Neural progenitor cell (in vitro differentiated cells): ENCODE measurements around the gene TTLL12. TPM values are rescaled to one million over a fixed set of nuclear protein-coding genes. Genes with fewer than 3 reads are reported as not detected.

Experiments used
- DNase-seq: peaks from one replicate; pipeline ENCODE4 v3.0.0-alpha.2; 2016; ENCODE audit warnings: low spot score
- H2AFZ ChIP-seq: fragments of 200-600 bp; sonication (generic); replicated peaks from 2 replicates; pipeline ENCODE4 v1.6.1; 2016; ENCODE audit warnings: antibody characterized with exemption
- H3F3A ChIP-seq: fragments of 200-600 bp; sonication (generic); 2 replicates; pipeline ENCODE4 v1.6.1; 2016; ENCODE audit warnings: antibody characterized with exemption, low read depth
- H3K27ac ChIP-seq: fragments of 200-600 bp; sonication (generic); 2 replicates; pipeline ENCODE4 v1.5.1; 2016; ENCODE audit warnings: mild to moderate bottlenecking
- H3K27me3 ChIP-seq: fragments of 200-600 bp; sonication (generic); 2 replicates; pipeline ENCODE4 v1.6.1; 2016; ENCODE audit warnings: mild to moderate bottlenecking, moderate library complexity
- H3K36me3 ChIP-seq: fragments of 200-600 bp; sonication (generic); 2 replicates; pipeline ENCODE4 v1.5.1; 2016
- H3K4me1 ChIP-seq: fragments of 200-600 bp; sonication (generic); 2 replicates; pipeline ENCODE4 v1.6.1; 2016; ENCODE audit warnings: mixed run types
- H3K4me2 ChIP-seq: fragments of 200-600 bp; sonication (generic); 2 replicates; pipeline ENCODE4 v1.6.1; 2016
- H3K4me3 ChIP-seq: fragments of 200-600 bp; sonication (generic); 2 replicates; pipeline ENCODE4 v1.5.1; 2016
- H3K79me2 ChIP-seq: fragments of 200-600 bp; sonication (generic); 2 replicates; pipeline ENCODE4 v1.6.1; 2016; ENCODE audit warnings: low read depth
- H3K9ac ChIP-seq: fragments of 200-600 bp; sonication (generic); 2 replicates; pipeline ENCODE4 v1.6.1; 2016
- H3K9me3 ChIP-seq: fragments of 200-600 bp; sonication (generic); 2 replicates; pipeline ENCODE4 v1.5.1; 2016; ENCODE audit warnings: low read depth
- H4K20me1 ChIP-seq: fragments of 200-600 bp; sonication (generic); 2 replicates; pipeline ENCODE4 v1.6.1; 2016; ENCODE audit warnings: low read depth
- H3K27ac Mint-ChIP-seq: 3 replicates; pipeline ENCODE4 v1.8.0; 2021; ENCODE audit warnings: mixed read lengths
- H3K27me3 Mint-ChIP-seq: 2 replicates; pipeline ENCODE4 v1.8.0; 2022; ENCODE audit warnings: low read depth, mild to moderate bottlenecking, inconsistent platforms, moderate library complexity, mixed read lengths; ENCODE audit not compliant: insufficient read depth
- H3K36me3 Mint-ChIP-seq: 3 replicates; pipeline ENCODE4 v1.8.0; 2021; ENCODE audit warnings: mixed read lengths
- H3K4me1 Mint-ChIP-seq: 3 replicates; pipeline ENCODE4 v1.8.0; 2021; ENCODE audit warnings: mixed read lengths
- H3K4me3 Mint-ChIP-seq: 3 replicates; pipeline ENCODE4 v1.8.0; 2021; ENCODE audit warnings: mild to moderate bottlenecking, moderate library complexity, mixed read lengths
- H3K9me3 Mint-ChIP-seq: 3 replicates; pipeline ENCODE4 v1.8.0; 2020; ENCODE audit warnings: mixed read lengths
- EZH2 ChIP-seq: fragments of 200-600 bp; sonication (generic); IDR thresholded peaks from 2 replicates; pipeline ENCODE4 v1.6.1; 2017; ENCODE audit warnings: antibody characterized with exemption, mild to moderate bottlenecking, moderate library complexity
- EZH2phosphoT487 ChIP-seq: fragments of 200-600 bp; sonication (generic); IDR thresholded peaks from 2 replicates; pipeline ENCODE4 v1.6.1; 2017; ENCODE audit warnings: antibody characterized with exemption
- total RNA-seq: library from RNA; depleted of rRNA; stranded (reverse); fragments of >200 nt; gene quantifications from 2 replicates; pipeline ENCODE4 v1.2.3, GENCODE V29; 2015; ENCODE audit warnings: low replicate concordance
- TF ChIP-seq, protein P1 (sequence below): fragments of 200-600 bp; sonication (generic); IDR thresholded peaks from 2 replicates; pipeline ENCODE4 v1.5.1; 2017; ENCODE audit warnings: antibody characterized with exemption, mild to moderate bottlenecking

Gene TTLL12
- total RNA-seq, 1 donor from 2014 or later, result 27.8 TPM

DNA sequence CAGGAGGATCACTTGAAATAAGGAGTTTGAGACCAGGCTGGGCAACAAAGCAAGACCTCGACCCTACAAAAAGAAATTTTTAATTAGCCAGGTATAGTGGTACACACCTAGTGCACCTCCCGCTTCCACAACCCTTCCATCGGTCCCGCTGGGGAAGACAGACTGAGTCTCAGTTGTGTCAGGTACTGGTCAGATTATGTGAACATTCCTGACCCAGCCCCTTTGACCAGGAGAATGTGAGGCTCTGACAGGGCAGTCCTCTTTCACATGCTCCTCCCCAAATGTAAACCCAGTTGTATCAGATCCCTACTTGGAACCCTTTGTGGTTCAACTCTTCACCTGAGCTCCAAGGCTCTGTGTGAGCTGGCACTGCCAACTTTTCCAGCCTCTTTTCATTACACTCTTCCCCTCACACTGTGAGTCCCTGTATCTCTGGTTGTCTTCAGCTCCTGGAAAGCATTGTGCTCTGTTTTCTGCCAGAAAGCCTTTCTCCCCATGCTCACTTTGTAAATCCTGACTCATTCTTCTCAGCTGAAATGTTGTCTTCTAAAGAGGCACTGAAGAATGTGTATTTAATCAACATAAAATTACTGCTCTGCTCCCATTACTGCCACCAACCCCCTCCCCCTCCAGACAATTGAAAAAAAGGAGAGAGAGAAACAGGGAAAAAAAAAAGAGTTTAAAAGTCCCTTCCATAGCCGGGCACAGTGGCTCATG, 2.1 kb upstream of the TTLL12 start:
- no peak for DNase-seq
- Histone ChIP-seq H3K27ac (no peak overlapping the region), H3K4me1 (peaks cover 14% of the 10 kb centered on the region), H3K9me3 (no peaks in the 10 kb centered on the region), H4K20me1 (peaks cover 18% of the 10 kb centered on the region), H3K4me3 (no peak overlapping the region), H3F3A (peaks cover 26% of the 10 kb centered on the region), H3K79me2 (peaks cover 25% of the 10 kb centered on the region), H2AFZ (peak overlapping the region; percentile 65), H3K4me2 (no peak overlapping the region), H3K27me3 (no peaks in the 10 kb centered on the region), H3K9ac (no peak overlapping the region), H3K36me3 (no peaks in the 10 kb centered on the region)
- Mint-ChIP-seq H3K36me3 (no peaks in the 10 kb centered on the region), H3K9me3 (no peaks in the 10 kb centered on the region), H3K27ac (peak overlapping the region; percentile 24), H3K4me1 (peaks cover 26% of the 10 kb centered on the region), H3K27me3 (peaks cover 4% of the 10 kb centered on the region), H3K4me3 (peak overlapping the region; percentile 0)
- TF ChIP-seq EZH2 (no peak), EZH2phosphoT487 (no peak)
- TF ChIP-seq, protein P1, sequence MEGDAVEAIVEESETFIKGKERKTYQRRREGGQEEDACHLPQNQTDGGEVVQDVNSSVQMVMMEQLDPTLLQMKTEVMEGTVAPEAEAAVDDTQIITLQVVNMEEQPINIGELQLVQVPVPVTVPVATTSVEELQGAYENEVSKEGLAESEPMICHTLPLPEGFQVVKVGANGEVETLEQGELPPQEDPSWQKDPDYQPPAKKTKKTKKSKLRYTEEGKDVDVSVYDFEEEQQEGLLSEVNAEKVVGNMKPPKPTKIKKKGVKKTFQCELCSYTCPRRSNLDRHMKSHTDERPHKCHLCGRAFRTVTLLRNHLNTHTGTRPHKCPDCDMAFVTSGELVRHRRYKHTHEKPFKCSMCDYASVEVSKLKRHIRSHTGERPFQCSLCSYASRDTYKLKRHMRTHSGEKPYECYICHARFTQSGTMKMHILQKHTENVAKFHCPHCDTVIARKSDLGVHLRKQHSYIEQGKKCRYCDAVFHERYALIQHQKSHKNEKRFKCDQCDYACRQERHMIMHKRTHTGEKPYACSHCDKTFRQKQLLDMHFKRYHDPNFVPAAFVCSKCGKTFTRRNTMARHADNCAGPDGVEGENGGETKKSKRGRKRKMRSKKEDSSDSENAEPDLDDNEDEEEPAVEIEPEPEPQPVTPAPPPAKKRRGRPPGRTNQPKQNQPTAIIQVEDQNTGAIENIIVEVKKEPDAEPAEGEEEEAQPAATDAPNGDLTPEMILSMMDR, result no peak

DNA sequence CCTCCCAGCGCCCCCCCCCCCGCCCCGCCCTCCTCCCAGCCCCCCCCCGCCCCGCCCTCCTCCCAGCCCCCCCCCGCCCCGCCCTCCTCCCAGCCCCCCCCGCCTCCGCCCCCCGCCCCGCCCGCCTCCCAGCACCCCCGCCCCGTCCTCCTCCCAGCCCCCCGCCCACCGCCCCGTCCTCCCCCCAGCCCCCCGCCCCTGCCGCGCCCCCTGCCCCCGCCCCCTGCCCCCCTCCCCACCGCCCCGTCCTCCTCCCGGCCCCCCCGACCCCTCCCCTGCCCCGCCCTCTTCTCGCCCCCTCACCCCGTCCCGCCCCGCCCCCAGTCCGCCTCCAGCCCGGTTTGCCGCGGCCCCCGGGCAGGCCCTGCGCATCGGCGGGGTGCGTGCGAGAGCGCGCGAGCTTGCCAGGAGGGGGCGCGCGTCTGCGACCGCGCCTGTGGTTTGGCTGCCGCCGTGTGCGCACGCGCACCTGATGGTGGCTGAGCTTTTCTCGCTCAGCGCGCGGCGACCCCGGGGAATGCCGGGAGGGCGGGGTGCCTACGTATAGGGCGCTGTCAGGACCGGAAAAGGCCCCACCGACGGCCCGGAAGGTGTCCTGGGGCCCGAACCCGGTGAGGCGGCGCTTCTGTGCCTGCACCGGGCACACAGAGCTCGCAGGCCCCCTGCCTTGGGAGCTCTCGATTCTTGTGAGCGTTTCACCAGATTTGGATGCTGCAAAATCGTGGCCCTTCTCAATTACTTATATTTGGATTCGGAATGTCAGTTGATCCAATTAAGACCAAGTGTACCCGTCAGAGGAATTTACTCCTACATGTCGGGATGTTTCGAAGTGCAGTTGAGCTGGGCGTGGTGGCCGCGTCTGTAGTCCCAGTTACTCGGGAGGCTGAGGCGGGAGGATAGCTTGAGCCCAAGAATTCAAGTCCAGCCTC, 501 bp upstream of the TTLL12 start:
- Histone ChIP-seq H3K4me2 (peak overlapping the region; percentile 64), H3K9ac (no peak overlapping the region), H4K20me1 (peaks cover 34% of the 10 kb centered on the region), H3K27ac (no peak overlapping the region), H3K36me3 (no peaks in the 10 kb centered on the region), H3K4me3 (peak overlapping the region; percentile 26), H2AFZ (peak overlapping the region; percentile 6), H3K27me3 (no peaks in the 10 kb centered on the region), H3F3A (peaks cover 26% of the 10 kb centered on the region), H3K4me1 (peaks cover 14% of the 10 kb centered on the region), H3K9me3 (no peaks in the 10 kb centered on the region), H3K79me2 (peaks cover 31% of the 10 kb centered on the region)
- Mint-ChIP-seq H3K4me1 (peaks cover 28% of the 10 kb centered on the region), H3K27me3 (peaks cover 4% of the 10 kb centered on the region), H3K4me3 (peak overlapping the region; percentile 79), H3K9me3 (no peaks in the 10 kb centered on the region), H3K27ac (peak overlapping the region; percentile 42), H3K36me3 (no peaks in the 10 kb centered on the region)
- DNase-seq, result peak; percentile 96
- TF ChIP-seq, protein P1, result peak; percentile 69
- TF ChIP-seq EZH2phosphoT487 (no peak), EZH2 (peak; percentile 43)

DNA sequence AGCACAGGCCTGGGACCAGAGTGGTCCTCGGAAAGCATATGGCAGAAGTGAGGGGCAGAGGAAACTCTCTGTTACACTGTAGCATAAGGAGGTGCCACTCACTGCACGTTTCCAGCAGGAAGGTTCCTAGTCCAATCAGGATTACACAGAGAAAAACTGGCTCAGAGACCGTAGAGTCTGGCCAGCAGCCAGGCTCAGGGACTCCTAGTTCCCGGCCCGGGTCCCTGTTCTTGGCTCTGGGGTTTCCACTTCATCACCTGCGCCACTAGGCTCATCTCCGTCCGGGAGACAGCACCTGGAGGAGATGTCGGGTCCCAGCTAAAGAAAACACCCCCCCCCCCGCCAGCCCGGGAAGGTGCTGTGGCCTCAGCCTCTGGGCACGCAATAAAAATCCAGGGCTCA, 1.1 kb downstream of the TTLL12 start:
- H3K36me3 ChIP-seq, result no peaks in the 10 kb centered on the region
- Mint-ChIP-seq H3K27ac (no peak overlapping the region), H3K4me1 (peaks cover 30% of the 10 kb centered on the region), H3K4me3 (peak overlapping the region; percentile 82), H3K9me3 (no peaks in the 10 kb centered on the region), H3K27me3 (peaks cover 1% of the 10 kb centered on the region), H3K36me3 (peaks cover 3% of the 10 kb centered on the region)
- H3K27ac ChIP-seq, result no peak overlapping the region
- TF ChIP-seq EZH2phosphoT487 (no peak), EZH2 (no peak)
- TF ChIP-seq, protein P1, result no peak
- H3F3A ChIP-seq, result peaks cover 23% of the 10 kb centered on the region
- peaks cover 35% of the 10 kb centered on the region for H4K20me1 ChIP-seq
- no peaks in the 10 kb centered on the region for H3K27me3 ChIP-seq
- H3K4me3 ChIP-seq, result peak overlapping the region; percentile 54
- peaks cover 14% of the 10 kb centered on the region for H3K4me1 ChIP-seq
- no peaks in the 10 kb centered on the region for H3K9me3 ChIP-seq
- no peak overlapping the region for H2AFZ ChIP-seq
- peak; percentile 34 for DNase-seq
- H3K4me2 ChIP-seq, result peak overlapping the region; percentile 91
- peaks cover 31% of the 10 kb centered on the region for H3K79me2 ChIP-seq
- H3K9ac ChIP-seq, result peak overlapping the region; percentile 68
